HepG2 (cell line): ENCODE data around the gene PATZ1. TPM values are rescaled to one million over a fixed set of nuclear protein-coding genes. Genes with fewer than 3 reads are reported as not detected.

Experiments used
- ATAC-seq: fragments of 200-7000 bp; cut with Tn5 transposase; 3 replicates; pipeline ENCODE4 v1.9.1; 2020; ENCODE audit warnings: mild to moderate bottlenecking, moderate library complexity
- BruUV-seq: library from RNA; stranded (reverse); fragments of 400-500 nt; replicated peaks from 2 replicates; lab custom pipeline; 2021; lab: Mats Ljungman, UMichigan
- CTCF ChIA-PET: fragments of 300-600 bp; formaldehyde crosslinking; extraction: SDS; loops from one replicate; lab custom pipeline; 2021; ENCODE audit warnings: low total read pairs, inconsistent platforms, low intra/inter-chr PET ratio; lab: Yijun Ruan, JAX
- POLR2A ChIA-PET: fragments of 350-600 bp; sonication (Branson Sonifier 250); formaldehyde crosslinking; loops from one replicate; lab custom pipeline; 2020; ENCODE audit warnings: antibody characterized with exemption, inconsistent platforms; lab: Yijun Ruan, JAX
- DNase-seq: peaks from one replicate; pipeline ENCODE4 v3.0.0-alpha.2; 2015; ENCODE audit warnings: low spot score
- FAIRE-seq: peaks from 3 replicates; lab custom pipeline; 2011; peaks lifted over from hg19 to GRCh38; lab: Jason Lieb, UNC
- H2AFZ ChIP-seq: one replicate; pipeline ENCODE4 v1.6.1; 2011; ENCODE audit warnings: low read length, inconsistent platforms
- H3K27ac ChIP-seq: fragments of 300-600 bp; 3 replicates; pipeline ENCODE4 v1.8.0; 2011; ENCODE audit warnings: mixed run types, mild to moderate bottlenecking, mixed read lengths, low read length, inconsistent platforms; ENCODE audit not compliant: insufficient read depth; ENCODE audit errors: extremely low read length
- H3K27me3 ChIP-seq, 2 experiments: fragments of 200-600 bp in 1 of 2; 2 replicates in 1 of 2; 3 replicates in 1 of 2; pipeline versions ENCODE4 v1.6.0 to v1.8.0; 2011; ENCODE audit warnings: low read length in 2 of 2, mild to moderate bottlenecking in 2 of 2, moderate library complexity in 2 of 2, inconsistent platforms in 1 of 2; ENCODE audit not compliant: insufficient read depth in 2 of 2, control insufficient read depth in 1 of 2
- H3K36me3 ChIP-seq, 2 experiments: fragments of 200-600 bp in 1 of 2; replicated peaks in 1 of 2; 2 replicates in 1 of 2; 3 replicates in 1 of 2; pipeline versions ENCODE4 v1.5.1 to v1.8.0; 2011; ENCODE audit warnings: low read length in 2 of 2, inconsistent platforms in 1 of 2; ENCODE audit not compliant: insufficient read depth in 2 of 2, control insufficient read depth in 1 of 2
- H3K4me1 ChIP-seq: 2 replicates; pipeline ENCODE4 v1.5.1; 2012; ENCODE audit warnings: low read length, inconsistent platforms; ENCODE audit not compliant: insufficient read depth
- H3K4me2 ChIP-seq: 2 replicates; pipeline ENCODE4 v1.6.0; 2011; ENCODE audit warnings: low read depth, low read length, inconsistent platforms
- H3K4me3 ChIP-seq, 3 experiments: fragments of 200-600 bp in 1 of 3; sonication (generic), shearing (Covaris generic) in 1 of 3; replicated peaks in 1 of 3; 2 replicates each; pipeline ENCODE4 v1.5.1; 2011 to 2016; ENCODE audit warnings: low read length in 3 of 3, inconsistent platforms in 2 of 3, low read depth in 2 of 3, mild to moderate bottlenecking in 2 of 3, control low read depth in 1 of 3, mixed read lengths in 1 of 3; ENCODE audit not compliant: insufficient read depth in 1 of 3
- H3K79me2 ChIP-seq: one replicate; pipeline ENCODE4 v1.6.1; 2011; ENCODE audit warnings: low read length, inconsistent platforms; ENCODE audit not compliant: insufficient read depth
- H3K9ac ChIP-seq: 2 replicates; pipeline ENCODE4 v1.6.0; 2011; ENCODE audit warnings: mild to moderate bottlenecking, low read depth, low read length, inconsistent platforms; ENCODE audit not compliant: insufficient read depth
- H3K9me3 ChIP-seq: 2 replicates; pipeline ENCODE4 v1.5.1; 2012; ENCODE audit warnings: mild to moderate bottlenecking, low read length
- H4K20me1 ChIP-seq: 2 replicates; pipeline ENCODE4 v1.6.0; 2011; ENCODE audit warnings: inconsistent platforms, mild to moderate bottlenecking, low read length, moderate library complexity; ENCODE audit not compliant: insufficient read depth
- CAMTA2 ChIP-seq: sonication (generic); formaldehyde crosslinking; IDR thresholded peaks from 2 replicates; pipeline ENCODE4 v1.4.0; 2020; ENCODE audit warnings: mild to moderate bottlenecking, missing genetic modification reagents, borderline replicate concordance
- CHD2 ChIP-seq: IDR thresholded peaks from 2 replicates; pipeline ENCODE4 v1.6.1; 2011; ENCODE audit warnings: low read depth, low read length, improper control_type of control experiment
- ELF1 ChIP-seq: sonication (generic); formaldehyde crosslinking; IDR thresholded peaks from 2 replicates; pipeline ENCODE4 v1.4.0; 2020; ENCODE audit warnings: missing genetic modification reagents
- HIC2 ChIP-seq: sonication (generic); formaldehyde crosslinking; IDR thresholded peaks from 2 replicates; pipeline ENCODE4 v1.9.0; 2022; ENCODE audit warnings: low read depth, missing genetic modification reagents
- MTERF4 ChIP-seq: sonication (generic); formaldehyde crosslinking; IDR thresholded peaks from 2 replicates; pipeline ENCODE4 v1.8.0; 2023; ENCODE audit warnings: mild to moderate bottlenecking, missing genetic modification reagents
- NPAS2 ChIP-seq: sonication (generic); formaldehyde crosslinking; IDR thresholded peaks from 2 replicates; pipeline ENCODE4 v1.8.0; 2022; ENCODE audit warnings: mild to moderate bottlenecking, missing genetic modification reagents, borderline replicate concordance
- PHF20 ChIP-seq: sonication (generic); formaldehyde crosslinking; IDR thresholded peaks from 2 replicates; pipeline ENCODE4 v1.5.0; 2020; ENCODE audit warnings: mild to moderate bottlenecking, missing genetic modification reagents
- PLSCR1 ChIP-seq: sonication (generic); formaldehyde crosslinking; IDR thresholded peaks from 2 replicates; pipeline ENCODE4 v1.5.0; 2020; ENCODE audit warnings: missing genetic modification reagents, mild to moderate bottlenecking, borderline replicate concordance
- POGK ChIP-seq: sonication (generic); formaldehyde crosslinking; conservative IDR thresholded peaks from 2 replicates; pipeline ENCODE4 v1.8.0; 2022; ENCODE audit warnings: mild to moderate bottlenecking, moderate library complexity, missing genetic modification reagents
- ZBTB34 ChIP-seq: sonication (generic); formaldehyde crosslinking; IDR thresholded peaks from 2 replicates; pipeline ENCODE4 v1.8.0; 2022; ENCODE audit warnings: mild to moderate bottlenecking, missing genetic modification reagents
- ZBTB8A ChIP-seq: sonication (generic); formaldehyde crosslinking; IDR thresholded peaks from 2 replicates; pipeline ENCODE4 v1.4.0; 2020; ENCODE audit warnings: mild to moderate bottlenecking, low read depth, missing genetic modification reagents, borderline replicate concordance
- ZKSCAN1 ChIP-seq: fragments of 150-350 bp; IDR thresholded peaks from 2 replicates; pipeline ENCODE4 v1.6.1; 2014; ENCODE audit warnings: low read length
- ZNF34 ChIP-seq: sonication (generic); formaldehyde crosslinking; IDR thresholded peaks from 2 replicates; pipeline ENCODE4 v1.4.0; 2020; ENCODE audit warnings: mild to moderate bottlenecking, missing genetic modification reagents, borderline replicate concordance
- ZNF382 ChIP-seq: sonication (generic); formaldehyde crosslinking; IDR thresholded peaks from 2 replicates; pipeline ENCODE4 v1.5.0; 2020; ENCODE audit warnings: missing genetic modification reagents, mild to moderate bottlenecking, borderline replicate concordance
- ZNF674 ChIP-seq: sonication (generic); formaldehyde crosslinking; IDR thresholded peaks from 2 replicates; pipeline ENCODE4 v1.5.0; 2020; ENCODE audit warnings: low read depth, mild to moderate bottlenecking, missing genetic modification reagents
- ZNF746 ChIP-seq: sonication (generic); formaldehyde crosslinking; IDR thresholded peaks from 2 replicates; pipeline ENCODE4 v1.8.0; 2022; ENCODE audit warnings: mild to moderate bottlenecking, missing genetic modification reagents
- WGBS: methylation state at CpG from one replicate; pipeline ENCODE4 v1.1.6; 2017; ENCODE audit warnings: low lambda C conversion rate; 5-methylcytosine and 5-hydroxymethylcytosine counted together
- in situ Hi-C: cut with HindIII; loops from 2 replicates; pipeline ENCODE4 v1.10.0; 2017; ENCODE audit warnings: low pct_unique_long_range_greater_than_20kb; ENCODE audit not compliant: extremely low pct_ligation_motif_present
- intact Hi-C: fragments of 100-400 bp; cut with micrococcal nuclease; formaldehyde crosslinking; loops from one replicate; pipeline ENCODE4 v1.10.0; 2022; ENCODE audit not compliant: unreplicated experiment
- polyA plus RNA-seq, 8 experiments: library from polyadenylated mRNA; depleted of rRNA in 3 of 8; stranded (reverse) in 7 of 8; unstranded in 1 of 8; fragments of >200 nt; fragmentation: Illumina TruSeq in 4 of 8; extraction: Trizol in 4 of 8; gene quantifications; 2 replicates each; pipeline versions ENCODE4 v1.2.1 to v1.2.3, GENCODE V29; 2011 to 2016; ENCODE audit warnings: low read depth in 4 of 8, missing spikeins in 1 of 8, mixed read lengths in 1 of 8; ENCODE audit not compliant: insufficient read depth in 1 of 8
- total RNA-seq, 5 experiments: library from RNA; depleted of rRNA; stranded (reverse); fragments of >200 nt; fragmentation: Illumina TruSeq; extraction: Trizol; gene quantifications; 2 replicates each; pipeline ENCODE4 v1.2.3, GENCODE V29; 2016; ENCODE audit warnings: low read depth in 1 of 5

PATZ1 gene
- total and polyA plus RNA-seq, 2 of the 13 experiments (the other 11 are each of a cell fraction or from before 2014, with no cell fraction given), result 24.9 to 30.5 TPM

GRCh38 chr22:31363885-31364465 is 17.8 kb upstream of the PATZ1 start:
- Histone ChIP-seq H3K9me3 (no peaks in the 10 kb centered on the region), H3K79me2 (no peaks in the 10 kb centered on the region)
- no peak for DNase-seq
- TF ChIP-seq ZNF746 (CRISPR knock-in tag) (no peak), CAMTA2 (CRISPR knock-in tag) (no peak), CHD2 (no peak), ZNF34 (no peak), ZNF674 (CRISPR knock-in tag) (no peak), NPAS2 (CRISPR knock-in tag) (no peak), POGK (CRISPR knock-in tag) (no peak), ZKSCAN1 (no peak), PLSCR1 (CRISPR knock-in tag) (no peak), ZBTB8A (no peak), HIC2 (CRISPR knock-in tag) (no peak), ZNF382 (CRISPR knock-in tag) (no peak), MTERF4 (CRISPR knock-in tag) (no peak), ZBTB34 (no peak), PHF20 (CRISPR knock-in tag) (no peak), ELF1 (CRISPR knock-in tag) (no peak)
- TF ChIP-seq, all 625 proteins: peak for 0
- ChIA-PET POLR2A (no interaction called here), CTCF (no interaction called here)
- Histone ChIP-seq H2AFZ (no peak overlapping the region), H3K4me2 (no peak overlapping the region), H4K20me1 (no peaks in the 10 kb centered on the region), H3K4me1 (peaks cover 14% of the 10 kb centered on the region), H3K36me3 (no peaks in the 10 kb centered on the region), H3K27me3 (no peaks in the 10 kb centered on the region), H3K4me3 (no peak overlapping the region), H3K27ac (no peak overlapping the region), H3K9ac (no peak overlapping the region)
- ATAC-seq (peak; percentile 61), FAIRE-seq (no peak)
- 16% methylated on average over 2 of the region's 3 CpGs for WGBS
- intact Hi-C loops (no loop called here), in situ Hi-C loops (no loop called here)
- BruUV-seq, result no TSS peak
